ENCODE measurements around the gene DZIP3.

DNA sequence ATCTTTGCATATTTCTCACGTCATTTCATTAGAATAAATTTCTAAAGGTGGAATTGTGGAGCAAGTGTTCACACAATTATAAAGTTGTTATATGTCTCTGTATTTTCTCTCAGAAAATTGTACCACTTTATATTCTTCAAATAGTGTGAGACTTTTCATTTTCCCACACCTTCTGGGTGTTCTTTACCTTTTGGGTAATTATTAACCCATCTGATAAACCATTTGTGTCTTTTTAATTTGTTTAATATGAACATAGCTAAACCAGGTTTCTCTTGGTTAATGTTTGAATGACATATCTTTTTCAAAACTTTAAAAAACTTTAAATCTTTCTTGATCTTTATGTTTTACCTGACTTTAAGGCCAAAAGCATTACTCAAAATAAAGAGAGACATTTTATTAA lies 40.5 kb downstream of the DZIP3 start:
- TF ChIP-seq, protein P1, sequence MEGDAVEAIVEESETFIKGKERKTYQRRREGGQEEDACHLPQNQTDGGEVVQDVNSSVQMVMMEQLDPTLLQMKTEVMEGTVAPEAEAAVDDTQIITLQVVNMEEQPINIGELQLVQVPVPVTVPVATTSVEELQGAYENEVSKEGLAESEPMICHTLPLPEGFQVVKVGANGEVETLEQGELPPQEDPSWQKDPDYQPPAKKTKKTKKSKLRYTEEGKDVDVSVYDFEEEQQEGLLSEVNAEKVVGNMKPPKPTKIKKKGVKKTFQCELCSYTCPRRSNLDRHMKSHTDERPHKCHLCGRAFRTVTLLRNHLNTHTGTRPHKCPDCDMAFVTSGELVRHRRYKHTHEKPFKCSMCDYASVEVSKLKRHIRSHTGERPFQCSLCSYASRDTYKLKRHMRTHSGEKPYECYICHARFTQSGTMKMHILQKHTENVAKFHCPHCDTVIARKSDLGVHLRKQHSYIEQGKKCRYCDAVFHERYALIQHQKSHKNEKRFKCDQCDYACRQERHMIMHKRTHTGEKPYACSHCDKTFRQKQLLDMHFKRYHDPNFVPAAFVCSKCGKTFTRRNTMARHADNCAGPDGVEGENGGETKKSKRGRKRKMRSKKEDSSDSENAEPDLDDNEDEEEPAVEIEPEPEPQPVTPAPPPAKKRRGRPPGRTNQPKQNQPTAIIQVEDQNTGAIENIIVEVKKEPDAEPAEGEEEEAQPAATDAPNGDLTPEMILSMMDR (conservative IDR thresholded peaks at IDR 0.05 in 1 of 2, IDR thresholded peaks at IDR 0.05 in 1 of 2; ENCODE audit: extremely low read depth in 1 of 2, insufficient read depth in 1 of 2, low read depth in 1 of 2, low read length in 2 of 2) = no peak
- no peak for TF ChIP-seq EZH2 (IDR thresholded peaks at IDR 0.05; ENCODE audit: borderline replicate concordance, low read length)

Data from mammary epithelial cell (primary cell).